CD4-positive, alpha-beta T cell treated with Interleukin-6 at 100 ng/mL for 8 hours (primary cell): ENCODE measurements around the gene ABAT.
"Not testable (repeated sequence)": the region's sequence is repeated elsewhere in the genome, so short reads cannot be mapped to it uniquely, and the experiment has no call there.

Experiments
- DNase-seq: peaks from one replicate; pipeline ENCODE4 v3.0.0-alpha.2; 2020; ENCODE audit warnings: mixed read lengths, low spot score

Gene ABAT

DNA sequence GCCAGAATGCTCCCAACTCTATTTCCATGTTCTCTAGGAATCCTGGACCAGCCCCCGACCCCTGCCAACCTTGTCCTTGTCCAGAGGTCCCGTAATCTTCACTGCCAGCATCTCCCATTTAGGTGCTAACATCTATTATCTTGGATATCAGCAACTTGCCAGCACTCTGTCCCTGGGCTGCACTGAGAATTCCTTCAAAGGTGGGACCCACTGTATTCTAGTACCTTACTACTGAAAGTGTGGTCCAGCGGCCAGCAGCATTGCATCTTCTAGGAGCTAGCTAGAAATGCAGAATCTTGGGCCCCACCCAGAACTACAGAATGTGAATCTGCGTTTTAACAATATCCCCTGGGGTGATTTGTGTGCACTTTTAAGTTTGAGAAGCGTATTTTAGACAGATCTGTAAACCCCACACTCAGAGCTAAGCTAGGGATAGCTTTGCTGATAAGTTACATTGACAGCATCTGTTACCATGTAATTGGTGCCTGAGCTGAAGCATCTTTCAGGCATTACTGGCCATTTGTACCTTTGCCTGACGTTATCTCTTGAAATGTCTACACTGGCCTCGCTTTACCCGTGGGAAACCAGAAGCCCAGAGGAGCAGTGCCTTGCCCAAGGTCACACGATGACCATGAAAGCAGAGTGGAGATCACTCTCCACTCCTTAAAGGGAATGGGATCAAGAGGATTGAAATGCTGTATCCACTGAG, 8.3 kb downstream of the ABAT start:
- no peak for DNase-seq

GRCh38 chr16:8683640-8684039, 9.2 kb downstream of the ABAT start:
- no peak for DNase-seq

DNA sequence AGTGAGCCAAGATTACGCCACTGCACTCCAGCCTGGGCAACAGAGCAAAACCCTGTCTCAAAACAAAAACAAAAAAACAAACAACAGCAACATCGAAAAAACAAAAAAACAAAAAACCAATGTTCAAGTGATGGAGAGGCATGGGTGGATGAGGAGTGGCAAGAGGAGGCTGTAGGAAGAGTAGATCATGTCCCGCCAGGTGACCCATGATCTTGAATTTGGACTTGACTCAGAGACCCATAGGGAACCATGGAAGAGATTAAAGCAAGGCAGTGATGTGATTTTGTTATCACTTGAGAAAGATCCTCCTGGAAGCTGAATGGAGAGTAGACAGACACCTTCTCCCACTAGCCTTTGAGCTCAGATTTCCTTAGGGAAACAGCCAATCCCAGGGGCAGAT, 11.2 kb downstream of the ABAT start:
- no peak for DNase-seq

GRCh38 chr16:8686031-8686621, 11.7 kb downstream of the ABAT start:
- DNase-seq: no peak

- DNase-seq: no peak
Observed at GRCh38 chr16:8686879-8687278, 12.5 kb downstream of the ABAT start.

DNA sequence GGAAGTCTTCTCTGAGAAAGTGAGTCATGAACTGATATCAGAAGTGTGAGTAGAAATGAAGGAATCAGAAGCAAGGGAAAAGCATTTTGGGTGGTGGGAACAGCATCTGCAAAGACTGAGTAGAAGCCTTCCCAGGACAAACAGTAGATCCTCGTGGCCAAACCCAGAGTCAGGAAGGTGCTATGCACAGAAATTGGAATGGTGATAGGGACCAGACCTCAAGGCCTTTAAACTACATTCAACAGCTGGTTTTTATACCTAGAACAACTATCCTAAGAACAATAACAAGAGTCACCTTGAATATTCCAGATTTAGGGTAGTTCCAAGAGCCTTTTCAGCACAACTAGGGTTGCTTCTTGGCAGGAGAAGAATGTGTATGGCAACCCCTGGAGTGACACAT, 15.3 kb downstream of the ABAT start:
- no peak for DNase-seq

- DNase-seq: no peak
Observed at GRCh38 chr16:8691728-8692127, 17.3 kb downstream of the ABAT start.

DNA sequence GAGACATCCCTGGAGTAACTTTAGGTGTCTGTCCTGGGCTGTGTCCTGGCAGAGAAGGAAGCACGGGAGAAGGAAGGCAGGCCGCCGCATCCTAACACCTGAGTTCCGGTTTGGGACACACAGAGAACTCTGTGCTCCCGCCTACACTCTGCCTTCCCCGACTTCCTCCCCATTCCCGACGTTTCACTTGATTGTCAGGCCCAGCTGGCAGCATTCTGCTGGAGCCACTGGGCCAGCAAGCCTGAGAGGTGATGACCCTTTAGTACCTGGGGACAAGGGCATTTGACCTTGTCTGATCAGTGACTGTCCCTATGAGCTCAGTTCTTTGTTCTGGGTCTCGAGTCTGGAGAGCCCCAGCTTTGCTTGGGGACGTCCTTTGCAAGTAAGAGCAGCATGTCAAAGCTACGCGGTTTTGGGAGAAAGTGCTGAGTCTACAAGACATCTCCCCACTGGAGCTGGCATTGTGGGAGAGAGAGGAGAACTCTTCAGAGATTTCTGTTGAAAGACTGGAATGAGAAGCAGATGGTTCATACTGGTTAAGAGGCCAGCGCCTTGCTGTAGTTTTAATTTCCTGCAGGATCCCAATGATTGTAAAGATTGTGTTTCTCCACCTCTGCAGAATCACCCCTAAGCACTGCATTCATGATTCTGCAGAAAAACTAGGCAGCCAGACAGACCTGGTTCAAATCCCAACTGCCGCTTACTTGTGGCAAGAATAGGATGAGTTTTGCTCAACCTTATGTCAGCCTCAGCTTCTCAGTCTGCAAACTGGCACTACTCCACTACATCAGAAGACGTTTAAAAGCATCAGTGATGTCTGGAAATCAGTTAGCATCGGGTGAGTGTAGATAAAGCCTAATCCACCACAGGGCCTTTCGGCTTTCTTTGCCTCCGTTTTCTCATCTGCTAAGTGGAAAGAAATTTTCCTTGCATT, 20.6 kb downstream of the ABAT start:
- no peak for DNase-seq

DNA sequence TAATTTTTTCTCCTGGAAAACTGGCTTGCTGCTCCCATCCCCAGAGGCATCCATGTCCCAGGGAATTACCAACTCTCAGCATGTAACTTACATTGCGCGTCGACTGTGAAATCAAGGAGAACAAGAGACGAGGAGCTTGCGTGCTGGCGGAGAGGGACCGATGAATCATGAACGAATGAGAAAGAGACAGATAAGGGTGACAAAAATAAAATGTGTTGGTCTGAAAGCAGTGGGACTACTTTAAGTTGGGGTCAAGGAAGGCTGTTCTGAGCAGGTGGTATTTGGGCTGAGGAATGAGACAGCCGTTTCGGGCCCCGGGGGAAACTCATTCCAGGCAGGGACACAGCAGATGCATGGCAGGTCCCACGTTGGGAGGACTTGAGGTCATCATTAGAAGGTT, 22.5 kb downstream of the ABAT start:
- no peak for DNase-seq

DNA sequence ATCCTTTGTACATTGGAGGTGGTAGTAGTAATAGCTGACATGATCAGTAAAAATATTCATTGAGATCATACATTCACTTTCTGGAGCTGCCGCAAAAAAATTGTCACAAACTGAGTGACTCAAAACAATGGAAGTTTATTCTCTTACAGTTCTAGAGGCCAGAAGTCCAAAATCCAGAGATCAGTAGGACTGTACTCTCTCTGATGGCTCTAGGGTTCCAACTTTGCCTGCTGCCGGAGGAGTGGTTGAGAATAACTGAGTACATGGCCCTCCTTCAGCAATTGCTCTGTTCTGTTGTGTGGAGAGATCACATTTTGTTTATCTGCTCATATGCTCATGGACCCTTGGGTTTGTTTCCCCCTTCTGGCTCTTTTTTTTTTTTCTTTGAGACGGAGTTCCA, 23.5 kb downstream of the ABAT start:
- no peak for DNase-seq

GRCh38 chr16:8703693-8704092, 29.3 kb downstream of the ABAT start:
- DNase-seq: no peak

GRCh38 chr16:8704098-8704497, 29.7 kb downstream of the ABAT start:
- DNase-seq: no peak

- not testable (repeated sequence) for DNase-seq
Observed at GRCh38 chr16:8705100-8705822, 30.8 kb downstream of the ABAT start.

DNA sequence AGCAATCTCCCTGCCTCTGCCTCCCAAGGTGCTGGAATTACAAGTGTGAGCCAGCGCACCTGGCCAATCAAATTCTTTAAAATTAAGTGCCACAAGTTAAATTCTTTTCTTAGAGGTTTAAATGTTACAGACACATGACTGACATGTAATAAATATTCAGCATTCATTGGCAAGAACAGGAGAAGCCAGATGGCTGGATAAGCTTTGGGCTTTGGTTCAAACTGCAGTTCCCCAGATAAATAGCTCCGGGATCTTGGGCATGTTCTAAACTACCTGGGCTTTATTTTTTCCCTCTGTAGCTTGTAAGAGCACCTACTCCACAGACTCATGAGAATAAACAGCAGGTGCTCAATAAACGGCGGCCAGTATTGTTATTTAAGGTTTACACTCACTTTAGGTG, 34.1 kb downstream of the ABAT start:
- DNase-seq: no peak

- no peak for DNase-seq
Observed at GRCh38 chr16:8712589-8713361, 38.4 kb downstream of the ABAT start.

GRCh38 chr16:8713635-8714172, 39.3 kb downstream of the ABAT start:
- no peak for DNase-seq

GRCh38 chr16:8714174-8714573, 39.8 kb downstream of the ABAT start:
- DNase-seq: no peak

DNA sequence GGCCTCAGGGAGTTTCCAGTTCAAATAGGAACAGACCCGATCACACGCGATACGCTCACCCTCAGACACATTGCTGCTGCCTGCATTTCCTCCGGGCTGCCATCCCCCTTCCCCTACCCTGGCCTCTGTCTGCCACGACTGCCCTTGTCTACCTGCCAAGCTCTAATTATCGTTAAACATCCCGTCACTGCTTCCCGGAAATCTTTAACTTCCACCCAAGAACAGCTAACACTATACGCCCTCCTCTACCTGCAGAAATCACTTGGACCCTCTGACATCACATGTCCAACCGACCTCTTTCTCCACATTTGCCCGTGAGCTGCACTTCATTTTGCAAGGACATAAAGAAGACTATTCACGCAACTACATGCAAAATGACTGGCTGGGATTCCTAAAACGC, 40.4 kb downstream of the ABAT start:
- no peak for DNase-seq

GRCh38 chr16:8716052-8716451, 41.6 kb downstream of the ABAT start:
- DNase-seq: no peak

DNA sequence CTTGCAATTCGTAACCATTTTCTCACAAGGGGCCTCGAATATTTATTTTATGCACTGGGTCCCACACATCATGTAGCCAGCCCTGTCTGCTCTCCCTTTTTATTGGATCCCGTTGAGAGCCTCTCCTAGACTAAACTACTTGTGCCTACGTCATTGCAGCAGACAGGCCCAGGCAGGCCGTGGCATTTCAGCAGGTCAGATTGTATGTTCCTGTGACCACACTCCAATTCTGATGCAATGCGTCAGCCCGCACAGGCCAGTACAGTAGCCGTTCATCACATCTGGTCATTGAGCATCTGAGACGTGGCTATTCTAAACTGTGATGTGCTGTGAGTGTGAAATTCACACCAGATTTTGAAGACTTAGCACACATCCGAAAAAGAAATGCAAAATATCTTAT, 42.2 kb downstream of the ABAT start:
- no peak for DNase-seq

GRCh38 chr16:8717469-8717868, 43.1 kb downstream of the ABAT start:
- no peak for DNase-seq
